ENCODE data around the gene FXR2. TPM values are rescaled to one million over a fixed set of nuclear protein-coding genes. Genes with fewer than 3 reads are reported as not detected.
"Not testable (repeated sequence)": the region's sequence is repeated elsewhere in the genome, so short reads cannot be mapped to it uniquely, and the experiment has no call there.

FXR2 gene
- total RNA-seq, 1 experiment from 2014 or later = 60.7 TPM

GRCh38 chr17:7606280-7606679 is 8.4 kb downstream of the FXR2 start:
- Mint-ChIP-seq H3K4me3 (ENCODE audit: unreplicated experiment) (no peak overlapping the region), H3K27me3 (ENCODE audit: insufficient read depth, unreplicated experiment) (no peaks in the 10 kb centered on the region), H3K9me3 (ENCODE audit: unreplicated experiment) (no peaks in the 10 kb centered on the region), H3K36me3 (ENCODE audit: insufficient read depth, unreplicated experiment) (peaks cover 81% of the 10 kb centered on the region), H3K27ac (ENCODE audit: low read depth, unreplicated experiment) (no peak overlapping the region), H3K4me1 (ENCODE audit: insufficient read depth, unreplicated experiment) (peaks cover 10% of the 10 kb centered on the region)
- intact Hi-C loops (cut with micrococcal nuclease) = no loop called here
- BruUV-seq (replicated peaks) = no TSS peak
- ChIA-PET POLR2A (interaction anchor here (10.5 kb wide), 1 partner anchor 18 kb away, joined by 206 read pairs; the partner anchor contains the start of genes MPDU1 and SOX15), CTCF (no interaction called here)
- DNase-seq (ENCODE audit: unreplicated experiment) = no peak
- TF ChIP-seq, protein P1, sequence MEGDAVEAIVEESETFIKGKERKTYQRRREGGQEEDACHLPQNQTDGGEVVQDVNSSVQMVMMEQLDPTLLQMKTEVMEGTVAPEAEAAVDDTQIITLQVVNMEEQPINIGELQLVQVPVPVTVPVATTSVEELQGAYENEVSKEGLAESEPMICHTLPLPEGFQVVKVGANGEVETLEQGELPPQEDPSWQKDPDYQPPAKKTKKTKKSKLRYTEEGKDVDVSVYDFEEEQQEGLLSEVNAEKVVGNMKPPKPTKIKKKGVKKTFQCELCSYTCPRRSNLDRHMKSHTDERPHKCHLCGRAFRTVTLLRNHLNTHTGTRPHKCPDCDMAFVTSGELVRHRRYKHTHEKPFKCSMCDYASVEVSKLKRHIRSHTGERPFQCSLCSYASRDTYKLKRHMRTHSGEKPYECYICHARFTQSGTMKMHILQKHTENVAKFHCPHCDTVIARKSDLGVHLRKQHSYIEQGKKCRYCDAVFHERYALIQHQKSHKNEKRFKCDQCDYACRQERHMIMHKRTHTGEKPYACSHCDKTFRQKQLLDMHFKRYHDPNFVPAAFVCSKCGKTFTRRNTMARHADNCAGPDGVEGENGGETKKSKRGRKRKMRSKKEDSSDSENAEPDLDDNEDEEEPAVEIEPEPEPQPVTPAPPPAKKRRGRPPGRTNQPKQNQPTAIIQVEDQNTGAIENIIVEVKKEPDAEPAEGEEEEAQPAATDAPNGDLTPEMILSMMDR (IDR thresholded peaks at IDR 0.05; ENCODE audit: unreplicated experiment) = no peak

DNA sequence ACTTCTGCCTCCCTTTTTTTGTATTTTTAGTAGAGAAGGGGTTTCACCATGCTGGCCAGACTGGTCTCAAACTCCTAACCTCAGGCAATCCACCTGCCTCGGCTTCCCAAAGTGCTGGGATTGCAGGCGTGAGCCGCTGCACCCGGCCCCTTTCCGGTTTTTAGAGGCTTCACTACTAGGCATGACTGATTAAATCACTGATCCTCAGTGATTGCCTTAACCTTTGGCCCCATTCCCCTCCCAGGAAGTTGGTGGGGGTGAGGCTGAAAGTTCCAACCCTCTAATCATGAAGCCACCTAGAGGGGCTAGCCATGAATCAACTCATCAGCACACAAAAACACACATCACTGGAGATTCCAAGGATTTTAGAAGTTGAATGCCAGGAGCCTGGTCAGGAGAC is 17.1 kb downstream of the FXR2 start:
- H3K9me3 Mint-ChIP-seq (ENCODE audit: unreplicated experiment); intact Hi-C loops (cut with micrococcal nuclease); DNase-seq (ENCODE audit: unreplicated experiment); POLR2A ChIA-PET; H3K4me3 Mint-ChIP-seq (ENCODE audit: unreplicated experiment); BruUV-seq (replicated peaks); H3K27ac Mint-ChIP-seq (ENCODE audit: low read depth, unreplicated experiment); H3K4me1 Mint-ChIP-seq (ENCODE audit: insufficient read depth, unreplicated experiment); H3K27me3 Mint-ChIP-seq (ENCODE audit: insufficient read depth, unreplicated experiment): not testable (repeated sequence)
- peaks cover 98% of the 10 kb centered on the region for H3K36me3 Mint-ChIP-seq (ENCODE audit: insufficient read depth, unreplicated experiment)
- CTCF ChIA-PET = interaction anchor here (0.6 kb wide), 1 partner anchor 8 kb away, joined by 3 read pairs; no protein-coding TSS in a partner anchor

DNA sequence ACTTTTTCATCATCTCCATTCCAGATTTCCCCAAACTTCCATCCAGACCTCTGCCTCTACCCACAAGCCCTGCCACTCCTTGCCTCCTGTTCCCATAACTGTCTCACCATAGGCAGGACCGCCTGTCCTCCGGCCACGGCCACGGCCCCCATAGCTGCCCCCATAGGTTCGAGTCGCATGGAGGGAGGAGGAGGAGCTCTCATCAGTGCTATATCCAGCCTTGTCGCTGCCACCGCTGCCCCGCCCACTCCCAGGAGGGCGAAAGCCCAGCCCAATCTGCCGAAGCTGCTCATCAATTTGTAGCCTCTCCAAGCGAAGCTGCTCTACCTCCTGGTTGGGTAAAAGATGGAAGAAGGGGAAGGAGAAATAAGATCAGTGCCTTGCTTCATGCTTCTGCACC is 21.4 kb downstream of the FXR2 start:
- Mint-ChIP-seq H3K27me3 (ENCODE audit: insufficient read depth, unreplicated experiment) (no peaks in the 10 kb centered on the region), H3K4me1 (ENCODE audit: insufficient read depth, unreplicated experiment) (peaks cover 18% of the 10 kb centered on the region), H3K4me3 (ENCODE audit: unreplicated experiment) (no peak overlapping the region), H3K9me3 (ENCODE audit: unreplicated experiment) (no peaks in the 10 kb centered on the region), H3K36me3 (ENCODE audit: insufficient read depth, unreplicated experiment) (peaks cover 73% of the 10 kb centered on the region), H3K27ac (ENCODE audit: low read depth, unreplicated experiment) (no peak overlapping the region)
- DNase-seq (ENCODE audit: unreplicated experiment) = no peak
- intact Hi-C loops (cut with micrococcal nuclease) = no loop called here
- no TSS peak for BruUV-seq (replicated peaks)
- POLR2A ChIA-PET = interaction anchor here (11.2 to 14.9 kb wide), 2 partner anchors 18 kb away, joined by 206 to 294 read pairs; partner anchors contain the start of genes CD68 and FXR2
- CTCF ChIA-PET = interaction anchor here (0.6 to 1.3 kb wide), 3 partner anchors 21 to 131 kb away, joined by 3 read pairs; no protein-coding TSS in a partner anchor
- TF ChIP-seq, protein P1 (IDR thresholded peaks at IDR 0.05; ENCODE audit: unreplicated experiment) = no peak

- ChIA-PET CTCF (interaction anchor here (1.3 kb wide), 1 partner anchor 96 kb away, joined by 4 read pairs; the partner anchor contains the start of gene WRAP53), POLR2A (interaction anchor here (6.8 to 14.9 kb wide), 4 partner anchors 17 to 93 kb away, joined by 51 to 303 read pairs (median 250); partner anchors contain the start of genes CD68, FXR2, SAT2 and TP53)
- DNase-seq (ENCODE audit: unreplicated experiment) = no peak
- Mint-ChIP-seq H3K9me3 (ENCODE audit: unreplicated experiment) (no peaks in the 10 kb centered on the region), H3K36me3 (ENCODE audit: insufficient read depth, unreplicated experiment) (peaks cover 66% of the 10 kb centered on the region), H3K4me1 (ENCODE audit: insufficient read depth, unreplicated experiment) (peaks cover 26% of the 10 kb centered on the region), H3K27me3 (ENCODE audit: insufficient read depth, unreplicated experiment) (no peaks in the 10 kb centered on the region), H3K27ac (ENCODE audit: low read depth, unreplicated experiment) (no peak overlapping the region), H3K4me3 (ENCODE audit: unreplicated experiment) (no peak overlapping the region)
- intact Hi-C loops (cut with micrococcal nuclease) = no loop called here
- TF ChIP-seq, protein P1 (IDR thresholded peaks at IDR 0.05; ENCODE audit: unreplicated experiment) = no peak
- BruUV-seq (replicated peaks) = no TSS peak
Observed at GRCh38 chr17:7592422-7593021, 22.2 kb downstream of the FXR2 start.

All from MCF 10A (cell line).